Endodermal cell (in vitro differentiated cells): Measurements from ENCODE around the gene KCNK16. TPM values are rescaled to one million over a fixed set of nuclear protein-coding genes. Genes with fewer than 3 reads are reported as not detected.

ENCODE experiments used
- DNase-seq: peaks from one replicate; pipeline ENCODE4 v3.0.0-alpha.2; 2017
- H3K27ac ChIP-seq: 2 replicates; pipeline ENCODE4 v1.5.1; 2013; ENCODE audit warnings: mild to moderate bottlenecking, low read depth, low read length, moderate library complexity
- H3K27me3 ChIP-seq: 2 replicates; pipeline ENCODE4 v1.6.1; 2013; ENCODE audit warnings: mild to moderate bottlenecking, low read length, moderate library complexity; ENCODE audit not compliant: insufficient read depth, control insufficient read depth, poor library complexity, severe bottlenecking
- H3K36me3 ChIP-seq: 2 replicates; pipeline ENCODE4 v1.7.0; 2013; ENCODE audit warnings: mild to moderate bottlenecking, low read length, moderate library complexity; ENCODE audit not compliant: control insufficient read depth, insufficient read depth
- H3K4me1 ChIP-seq: one replicate; pipeline ENCODE4 v1.7.0; 2013; ENCODE audit warnings: low read length; ENCODE audit not compliant: control insufficient read depth, insufficient read depth
- H3K4me3 ChIP-seq: 2 replicates; pipeline ENCODE4 v1.5.1; 2013; ENCODE audit warnings: mild to moderate bottlenecking, low read length, moderate library complexity
- H3K9ac ChIP-seq: 2 replicates; pipeline ENCODE4 v1.6.1; 2013; ENCODE audit warnings: mild to moderate bottlenecking, low read length, moderate library complexity; ENCODE audit not compliant: poor library complexity, severe bottlenecking; ENCODE audit errors: extremely low read depth
- H3K9me3 ChIP-seq: 2 replicates; pipeline ENCODE4 v1.6.1; 2013; ENCODE audit warnings: mild to moderate bottlenecking, low read length, moderate library complexity; ENCODE audit not compliant: control insufficient read depth
- H3K27ac Mint-ChIP-seq: 2 replicates; pipeline ENCODE4 v1.8.0; 2020; ENCODE audit warnings: mixed read lengths
- H3K27me3 Mint-ChIP-seq: 2 replicates; pipeline ENCODE4 v1.8.0; 2021; ENCODE audit warnings: mild to moderate bottlenecking, mixed read lengths; ENCODE audit not compliant: insufficient read depth
- H3K36me3 Mint-ChIP-seq: 2 replicates; pipeline ENCODE4 v1.8.0; 2020; ENCODE audit warnings: low read depth, mixed read lengths
- H3K4me1 Mint-ChIP-seq: 2 replicates; pipeline ENCODE4 v1.8.0; 2020; ENCODE audit warnings: mixed read lengths
- H3K4me3 Mint-ChIP-seq: 2 replicates; pipeline ENCODE4 v1.8.0; 2020; ENCODE audit warnings: mild to moderate bottlenecking, moderate library complexity, mixed read lengths
- H3K9me3 Mint-ChIP-seq: 2 replicates; pipeline ENCODE4 v1.8.0; 2020; ENCODE audit warnings: mild to moderate bottlenecking, mixed read lengths
- WGBS, 2 experiments: methylation state at CpG; one replicate each; pipeline versions ENCODE4 v1.1.5 to v1.1.7; 2013; ENCODE audit warnings: missing lambda C conversion rate in 2 of 2, mixed read lengths in 1 of 2; ENCODE audit not compliant: insufficient coverage in 1 of 2, insufficient read length in 1 of 2; 5-methylcytosine and 5-hydroxymethylcytosine counted together
- total RNA-seq, 2 donors: library from RNA; stranded (reverse); fragmentation: NEBNext Ultra II Directional in 1 of 2; extraction: Animal tissue kit (Norgen Biotek cat#: 25700) in 1 of 2; gene quantifications; 2 replicates in 1 of 2; 3 replicates in 1 of 2; pipeline ENCODE4 v1.2.1, GENCODE V29; 2021
- TF ChIP-seq, protein P1 (sequence below): fragments of 200-600 bp; sonication (generic); conservative IDR thresholded peaks from 2 replicates; pipeline ENCODE4 v1.5.0; 2021; ENCODE audit warnings: antibody characterized with exemption, mild to moderate bottlenecking

KCNK16 gene
- total RNA-seq, 2 donors from 2014 or later, result not detected

DNA sequence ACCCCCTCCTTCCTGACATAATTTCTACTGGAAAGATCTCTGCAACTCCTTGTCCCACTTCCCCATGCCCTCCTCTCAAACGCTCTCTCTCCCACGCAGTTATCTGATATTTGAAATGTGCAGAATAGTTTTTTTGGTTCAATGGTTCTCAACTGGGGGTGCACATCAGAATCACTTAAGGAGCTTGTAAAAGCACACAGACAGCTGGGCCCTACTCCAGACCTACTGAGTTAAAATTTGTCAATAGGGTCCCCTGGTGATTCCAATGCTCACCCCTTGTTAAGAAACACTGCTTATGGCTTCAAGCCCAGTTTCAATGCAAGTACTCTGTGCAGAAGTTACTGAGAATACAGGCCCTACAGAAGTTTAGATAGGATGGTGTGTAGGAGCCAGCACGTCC, 45.2 kb upstream of the KCNK16 start:
- Histone ChIP-seq H3K27me3 (no peaks in the 10 kb centered on the region), H3K36me3 (no peaks in the 10 kb centered on the region), H3K9me3 (no peaks in the 10 kb centered on the region), H3K4me1 (no peaks in the 10 kb centered on the region), H3K27ac (no peak overlapping the region), H3K4me3 (no peak overlapping the region), H3K9ac (no peak overlapping the region)
- Mint-ChIP-seq H3K27me3 (peaks cover 4% of the 10 kb centered on the region), H3K9me3 (no peaks in the 10 kb centered on the region), H3K4me3 (no peak overlapping the region), H3K36me3 (no peaks in the 10 kb centered on the region), H3K4me1 (no peaks in the 10 kb centered on the region), H3K27ac (no peak overlapping the region)
- 60 to 90% methylated on average over 1 to 3 of the region's 3 CpGs for WGBS, 2 experiments
- DNase-seq, result no peak
- TF ChIP-seq, protein P1, sequence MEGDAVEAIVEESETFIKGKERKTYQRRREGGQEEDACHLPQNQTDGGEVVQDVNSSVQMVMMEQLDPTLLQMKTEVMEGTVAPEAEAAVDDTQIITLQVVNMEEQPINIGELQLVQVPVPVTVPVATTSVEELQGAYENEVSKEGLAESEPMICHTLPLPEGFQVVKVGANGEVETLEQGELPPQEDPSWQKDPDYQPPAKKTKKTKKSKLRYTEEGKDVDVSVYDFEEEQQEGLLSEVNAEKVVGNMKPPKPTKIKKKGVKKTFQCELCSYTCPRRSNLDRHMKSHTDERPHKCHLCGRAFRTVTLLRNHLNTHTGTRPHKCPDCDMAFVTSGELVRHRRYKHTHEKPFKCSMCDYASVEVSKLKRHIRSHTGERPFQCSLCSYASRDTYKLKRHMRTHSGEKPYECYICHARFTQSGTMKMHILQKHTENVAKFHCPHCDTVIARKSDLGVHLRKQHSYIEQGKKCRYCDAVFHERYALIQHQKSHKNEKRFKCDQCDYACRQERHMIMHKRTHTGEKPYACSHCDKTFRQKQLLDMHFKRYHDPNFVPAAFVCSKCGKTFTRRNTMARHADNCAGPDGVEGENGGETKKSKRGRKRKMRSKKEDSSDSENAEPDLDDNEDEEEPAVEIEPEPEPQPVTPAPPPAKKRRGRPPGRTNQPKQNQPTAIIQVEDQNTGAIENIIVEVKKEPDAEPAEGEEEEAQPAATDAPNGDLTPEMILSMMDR, result no peak

DNA sequence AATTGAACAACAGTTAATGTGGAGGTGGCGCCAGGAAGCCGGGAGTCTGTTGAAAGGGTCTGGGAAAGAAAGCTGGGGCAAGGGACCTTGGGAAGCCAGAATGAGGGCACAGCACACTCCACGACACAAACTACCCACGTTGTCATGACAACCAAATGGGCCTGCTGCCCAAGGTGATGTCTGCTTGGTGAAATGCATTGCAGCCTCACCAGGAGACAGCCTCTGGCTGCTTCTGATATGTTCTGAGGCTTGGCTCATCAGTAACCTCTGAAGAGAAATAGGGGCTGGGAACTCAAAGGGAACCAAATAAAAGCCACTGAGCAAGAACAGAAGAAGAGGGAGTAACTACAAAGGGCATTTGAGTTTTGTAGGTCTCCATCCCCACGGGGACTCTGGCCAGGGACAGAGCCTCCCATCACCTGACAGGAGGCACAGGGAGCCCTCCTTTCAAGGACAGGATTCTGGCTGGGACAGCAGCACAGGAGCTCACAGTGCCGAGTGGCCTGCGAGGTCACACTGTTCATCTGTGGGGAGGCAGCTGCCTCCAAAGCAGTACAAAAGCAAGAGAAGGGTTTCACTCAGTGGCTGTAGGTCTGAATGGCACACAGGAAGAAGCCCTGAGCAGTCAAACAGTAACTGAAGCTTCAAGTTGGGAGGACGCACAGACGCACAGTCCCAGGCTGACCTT, 44.6 kb upstream of the KCNK16 start:
- H3K9me3 Mint-ChIP-seq, result no peaks in the 10 kb centered on the region
- Histone ChIP-seq H3K4me1 (no peaks in the 10 kb centered on the region), H3K9ac (no peak overlapping the region), H3K27me3 (no peaks in the 10 kb centered on the region), H3K27ac (no peak overlapping the region), H3K36me3 (no peaks in the 10 kb centered on the region), H3K9me3 (no peaks in the 10 kb centered on the region), H3K4me3 (no peak overlapping the region)
- H3K27ac Mint-ChIP-seq, result no peak overlapping the region
- H3K36me3 Mint-ChIP-seq, result no peaks in the 10 kb centered on the region
- TF ChIP-seq, protein P1, result no peak
- peaks cover 4% of the 10 kb centered on the region for H3K27me3 Mint-ChIP-seq
- no peak for DNase-seq
- no peak overlapping the region for H3K4me3 Mint-ChIP-seq
- 82 to 90% methylated on average over 7 to 9 of the region's 9 CpGs for WGBS, 2 experiments
- H3K4me1 Mint-ChIP-seq, result peaks cover 3% of the 10 kb centered on the region

DNA sequence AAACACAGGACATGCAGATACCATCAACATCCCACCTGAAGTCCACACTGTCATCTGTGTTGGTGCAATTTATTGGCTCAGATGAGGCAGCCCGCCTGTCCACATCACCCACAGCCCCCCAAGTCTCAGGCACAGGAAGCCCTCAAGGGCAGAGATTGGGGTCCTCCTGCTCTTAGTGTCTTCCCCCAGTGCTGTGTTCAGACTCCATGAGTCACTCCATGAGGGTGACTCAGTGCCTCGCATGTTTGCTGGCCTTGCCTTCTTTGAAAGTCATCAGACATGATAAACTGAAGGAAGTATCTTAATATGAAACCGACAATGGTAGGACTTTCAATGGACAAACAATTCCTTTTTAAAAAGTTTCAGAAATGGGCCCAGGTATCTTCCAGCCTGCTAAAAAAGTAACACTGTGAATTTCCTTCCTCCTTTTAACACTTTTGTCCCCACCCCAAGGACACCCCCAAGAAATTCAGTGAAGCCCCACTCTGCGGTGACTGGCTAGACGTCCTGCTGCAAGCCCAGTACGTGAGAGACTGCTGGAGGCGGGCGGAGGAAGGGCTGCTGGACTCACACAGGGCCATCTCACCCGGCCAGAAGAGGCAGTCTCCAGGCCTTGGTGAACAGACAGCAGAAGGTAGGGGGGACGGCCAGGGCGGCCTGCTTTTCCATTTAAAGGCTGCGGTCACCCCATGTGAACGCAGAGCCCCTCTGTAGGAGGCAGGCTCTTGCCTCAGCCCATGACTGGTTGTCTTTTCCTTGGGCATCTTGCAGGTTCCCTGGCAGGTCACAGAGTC, 43.0 kb upstream of the KCNK16 start:
- WGBS, 2 experiments, result 87 to 93% methylated on average over 9 to 13 of the region's 13 CpGs
- Histone ChIP-seq H3K36me3 (no peaks in the 10 kb centered on the region), H3K27ac (no peak overlapping the region), H3K27me3 (no peaks in the 10 kb centered on the region), H3K4me3 (no peak overlapping the region), H3K9me3 (no peaks in the 10 kb centered on the region), H3K4me1 (no peaks in the 10 kb centered on the region), H3K9ac (no peak overlapping the region)
- TF ChIP-seq, protein P1, result no peak
- peaks cover 6% of the 10 kb centered on the region for H3K4me1 Mint-ChIP-seq
- H3K4me3 Mint-ChIP-seq, result no peak overlapping the region
- H3K27me3 Mint-ChIP-seq, result peaks cover 4% of the 10 kb centered on the region
- no peaks in the 10 kb centered on the region for H3K9me3 Mint-ChIP-seq
- H3K36me3 Mint-ChIP-seq, result no peaks in the 10 kb centered on the region
- DNase-seq, result no peak
- H3K27ac Mint-ChIP-seq, result no peak overlapping the region
